ENCODE results near the gene ATE1. TPM values are rescaled to one million over a fixed set of nuclear protein-coding genes. Genes with fewer than 3 reads are reported as not detected.

ATE1 gene
- total RNA-seq, 2 donors from 2014 or later: 31.0 to 62.0 TPM

- TF ChIP-seq CTCF (IDR thresholded peaks at IDR 0.05): no peak
- Histone ChIP-seq H3K27ac (no peak overlapping the region), H3K4me3 (no peak overlapping the region)
Measured at GRCh38 chr10:121822724-121823123, 105.1 kb downstream of the ATE1 start.

GRCh38 chr10:121822180-121822579 is 105.7 kb downstream of the ATE1 start:
- no peaks in the 10 kb centered on the region for H3K27me3 ChIP-seq
- no peaks in the 10 kb centered on the region for H3K4me1 ChIP-seq
- H3K27ac ChIP-seq: no peak overlapping the region
- no peaks in the 10 kb centered on the region for H3K36me3 ChIP-seq
- DNase-seq (ENCODE audit: low spot score): no peak
- no peaks in the 10 kb centered on the region for H3K9me3 ChIP-seq
- H3K4me3 ChIP-seq: no peak overlapping the region
- TF ChIP-seq CTCF (IDR thresholded peaks at IDR 0.05): no peak

More at GRCh38 chr10:121822724-121823123, 105.1 kb downstream of the ATE1 start:
- DNase-seq (ENCODE audit: low spot score): no peak
- Histone ChIP-seq H3K4me1 (no peaks in the 10 kb centered on the region), H3K27me3 (no peaks in the 10 kb centered on the region), H3K36me3 (peaks cover 1% of the 10 kb centered on the region), H3K9me3 (no peaks in the 10 kb centered on the region)

- Histone ChIP-seq H3K4me3 (no peak overlapping the region), H3K27ac (no peak overlapping the region), H3K4me1 (no peaks in the 10 kb centered on the region), H3K9me3 (no peaks in the 10 kb centered on the region), H3K27me3 (no peaks in the 10 kb centered on the region), H3K36me3 (no peaks in the 10 kb centered on the region)
- TF ChIP-seq CTCF (IDR thresholded peaks at IDR 0.05): no peak
- no peak for DNase-seq (ENCODE audit: low spot score)
Measured at GRCh38 chr10:121819049-121819448, 108.8 kb downstream of the ATE1 start.

- Histone ChIP-seq H3K36me3 (no peaks in the 10 kb centered on the region), H3K4me3 (no peak overlapping the region), H3K27me3 (no peaks in the 10 kb centered on the region), H3K27ac (no peak overlapping the region), H3K4me1 (no peaks in the 10 kb centered on the region), H3K9me3 (no peaks in the 10 kb centered on the region)
- no peak for DNase-seq (ENCODE audit: low spot score)
- no peak for TF ChIP-seq CTCF (IDR thresholded peaks at IDR 0.05)
Measured at GRCh38 chr10:121818599-121818998, 109.2 kb downstream of the ATE1 start.

- no peak for TF ChIP-seq CTCF (IDR thresholded peaks at IDR 0.05)
- no peaks in the 10 kb centered on the region for H3K4me1 ChIP-seq
- no peaks in the 10 kb centered on the region for H3K27me3 ChIP-seq
Measured at GRCh38 chr10:121816197-121816596, 111.6 kb downstream of the ATE1 start.

GRCh38 chr10:121813857-121814256 is 114.0 kb downstream of the ATE1 start:
- no peaks in the 10 kb centered on the region for H3K9me3 ChIP-seq
- TF ChIP-seq CTCF (IDR thresholded peaks at IDR 0.05): no peak

More at GRCh38 chr10:121816197-121816596, 111.6 kb downstream of the ATE1 start:
- H3K36me3 ChIP-seq: no peaks in the 10 kb centered on the region
- H3K4me3 ChIP-seq: no peak overlapping the region
- H3K9me3 ChIP-seq: no peaks in the 10 kb centered on the region
- no peak for DNase-seq (ENCODE audit: low spot score)
- H3K27ac ChIP-seq: no peak overlapping the region

More at GRCh38 chr10:121813857-121814256, 114.0 kb downstream of the ATE1 start:
- Histone ChIP-seq H3K27ac (no peak overlapping the region), H3K4me1 (no peaks in the 10 kb centered on the region), H3K4me3 (no peak overlapping the region), H3K27me3 (no peaks in the 10 kb centered on the region), H3K36me3 (no peaks in the 10 kb centered on the region)
- no peak for DNase-seq (ENCODE audit: low spot score)

All from right atrium auricular region (tissue), 2 donors.